BLaER1 treated with 17β-estradiol and CSF1 and Interleukin-3, amounts not matched to agents 10 nM and 100 nM (cell line): Measurements from ENCODE around the gene TFEB.

ENCODE experiments used
- H3K27ac ChIP-seq, 11 experiments: shearing (Covaris generic); formaldehyde crosslinking; 2 replicates each; pipeline ENCODE4 v1.8.1; 2022
- H3K27me3 ChIP-seq, 11 experiments: shearing (Covaris generic); formaldehyde crosslinking; 2 replicates each; pipeline ENCODE4 v1.8.1; 2022
- H3K36me3 ChIP-seq, 11 experiments: shearing (Covaris generic); formaldehyde crosslinking; 2 replicates each; pipeline ENCODE4 v1.8.1; 2022
- H3K4me1 ChIP-seq, 10 experiments: shearing (Covaris generic); formaldehyde crosslinking; 2 replicates each; pipeline ENCODE4 v1.8.1; 2022
- H3K4me2 ChIP-seq, 11 experiments: shearing (Covaris generic); formaldehyde crosslinking; 2 replicates each; pipeline ENCODE4 v1.8.1; 2022
- H3K4me3 ChIP-seq, 10 experiments: shearing (Covaris generic); formaldehyde crosslinking; 2 replicates each; pipeline ENCODE4 v1.8.1; 2022
- H3K9ac ChIP-seq, 11 experiments: shearing (Covaris generic); formaldehyde crosslinking; 2 replicates each; pipeline ENCODE4 v1.8.1; 2022
- H3K9me3 ChIP-seq, 11 experiments: shearing (Covaris generic); formaldehyde crosslinking; replicated peaks in 1 of 11; 2 replicates each; pipeline ENCODE4 v1.8.1; 2022
- H4K20me1 ChIP-seq, 11 experiments: shearing (Covaris generic); formaldehyde crosslinking; 2 replicates each; pipeline ENCODE4 v1.8.1; 2022
- Cebpa-rat ChIP-seq, 11 experiments: shearing (Covaris generic); IDR thresholded peaks; 2 replicates each; pipeline ENCODE4 v1.8.1; 2022

TFEB gene

GRCh38 chr6:41691426-41692079 lies 43.9 kb downstream of the TFEB start:
- peaks cover 13 to 100% (median 74%) of the 10 kb centered on the region in 11 experiments; a peak in 19 of 22 replicates for H4K20me1 ChIP-seq

DNA sequence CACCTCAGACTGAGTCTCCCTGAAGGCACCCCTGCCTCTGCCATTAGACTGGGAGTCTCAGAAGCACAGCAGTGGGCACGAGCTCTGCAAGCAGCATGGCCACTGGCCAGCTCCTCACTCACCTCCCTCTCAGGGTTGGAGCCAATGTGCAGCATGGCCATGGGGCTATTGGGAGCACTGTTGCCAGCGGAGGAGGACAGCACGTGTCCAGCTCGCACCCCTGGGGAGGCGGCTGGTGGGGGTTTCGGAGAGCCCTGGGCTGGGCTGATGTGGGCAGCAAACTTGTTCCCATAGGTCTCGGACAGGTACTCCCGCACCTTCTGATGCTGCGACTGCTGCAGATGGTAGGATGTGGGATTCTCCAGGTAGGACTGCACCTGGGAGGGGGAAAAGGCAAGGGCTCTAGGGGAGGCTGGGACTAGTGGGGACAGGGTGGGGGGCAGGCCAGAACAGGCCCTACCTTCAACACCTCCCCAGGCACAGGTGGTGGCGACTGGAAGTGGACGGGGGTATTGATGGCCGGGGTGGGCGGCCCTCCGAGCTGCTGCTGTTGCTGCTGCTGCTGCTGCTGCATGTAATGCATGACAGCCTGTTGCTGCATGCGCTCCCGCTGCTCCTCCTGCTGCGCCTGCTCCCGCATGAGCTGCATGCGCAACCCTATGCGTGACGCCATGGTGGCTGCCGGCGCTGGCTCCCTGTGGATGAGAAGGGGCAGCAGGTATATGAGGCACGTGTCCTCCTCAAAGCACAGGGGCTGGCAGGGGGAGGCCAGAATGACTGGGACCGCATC lies 44.7 kb downstream of the TFEB start:
- Histone ChIP-seq H3K4me1 (peaks cover 18 to 25% (median 24%) of the 10 kb centered on the region in 10 experiments), H3K4me2 (no peak overlapping the region), H3K9me3 (no peaks in the 10 kb centered on the region), H3K27ac (no peak overlapping the region), H3K36me3 (peaks cover 65 to 88% (median 76%) of the 10 kb centered on the region in 11 experiments), H4K20me1 (peaks cover 13 to 100% (median 70%) of the 10 kb centered on the region in 11 experiments; a peak in 19 of 22 replicates), H3K9ac (no peak overlapping the region), H3K4me3 (no peak overlapping the region), H3K27me3 (no peaks in the 10 kb centered on the region)
- TF ChIP-seq Cebpa-rat (IDR thresholded peaks at IDR 0.05), result no peak

More at GRCh38 chr6:41691426-41692079, 43.9 kb downstream of the TFEB start:
- Histone ChIP-seq H3K4me3 (no peak overlapping the region), H3K27me3 (no peaks in the 10 kb centered on the region), H3K9ac (no peak overlapping the region), H3K4me2 (no peak overlapping the region), H3K36me3 (peaks cover 62 to 86% (median 73%) of the 10 kb centered on the region in 11 experiments), H3K27ac (0 out of 22 replicates have a peak overlapping the region, but pooled peaks of 1 of the 11 experiments have one; percentile 4), H3K9me3 (no peaks in the 10 kb centered on the region), H3K4me1 (peaks cover 23 to 30% (median 29%) of the 10 kb centered on the region in 10 experiments)
- no peak for TF ChIP-seq Cebpa-rat (IDR thresholded peaks at IDR 0.05)

DNA sequence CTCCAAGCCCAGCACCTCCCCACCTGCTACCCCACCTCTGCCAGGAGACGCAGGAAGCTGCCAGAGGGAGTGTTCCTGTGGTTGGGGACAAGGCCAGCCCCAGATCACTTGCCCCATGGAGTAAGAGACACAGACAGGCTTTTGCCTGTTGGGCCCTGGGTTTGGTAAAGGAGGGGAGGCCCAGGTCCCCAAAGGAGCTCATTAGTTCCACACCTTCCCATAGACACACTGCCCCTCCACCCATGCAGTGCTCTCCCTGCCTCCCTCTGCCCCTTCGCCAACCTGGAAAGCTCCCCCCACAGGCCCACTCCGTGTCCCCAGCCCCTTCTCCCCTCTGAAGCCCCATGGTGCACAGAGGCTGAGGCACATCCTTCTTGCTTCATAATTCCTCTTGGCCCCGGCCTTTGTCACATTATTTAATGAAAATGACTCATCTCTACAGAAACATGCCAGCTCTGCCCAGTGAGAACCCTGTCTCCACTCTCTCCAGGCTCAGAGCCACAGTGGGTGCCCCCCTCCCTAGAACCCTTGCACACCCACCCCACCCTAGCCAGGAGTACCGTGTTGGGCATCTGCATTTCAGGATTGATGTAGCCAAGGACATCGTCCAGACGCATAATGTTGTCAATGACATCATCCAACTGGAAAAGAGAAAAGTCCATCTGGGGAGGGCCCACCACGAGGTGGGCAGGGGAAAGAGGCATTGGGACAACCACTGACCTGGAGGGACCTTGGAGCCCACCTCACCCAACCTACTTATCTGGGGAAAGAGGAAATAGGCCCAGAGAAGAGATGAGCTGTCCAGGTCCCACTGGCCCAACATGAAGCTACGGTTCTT lies 46.0 kb downstream of the TFEB start:
- peak overlapping the region in 2 of 11 experiments; percentile 10 to 18; a peak in 1 of 22 replicates for H3K9ac ChIP-seq
- H3K27me3 ChIP-seq, result no peaks in the 10 kb centered on the region
- H3K4me2 ChIP-seq, result no peak overlapping the region
- peaks cover 18 to 100% (median 63%) of the 10 kb centered on the region in 11 experiments; a peak in 18 of 22 replicates for H4K20me1 ChIP-seq
- H3K9me3 ChIP-seq, result no peaks in the 10 kb centered on the region
- H3K4me1 ChIP-seq, result peaks cover 6 to 16% (median 12%) of the 10 kb centered on the region in 10 experiments
- H3K4me3 ChIP-seq, result no peak overlapping the region
- no peak overlapping the region for H3K27ac ChIP-seq
- H3K36me3 ChIP-seq, result peaks cover 79 to 89% (median 82%) of the 10 kb centered on the region in 11 experiments
- no peak for TF ChIP-seq Cebpa-rat (IDR thresholded peaks at IDR 0.05)

DNA sequence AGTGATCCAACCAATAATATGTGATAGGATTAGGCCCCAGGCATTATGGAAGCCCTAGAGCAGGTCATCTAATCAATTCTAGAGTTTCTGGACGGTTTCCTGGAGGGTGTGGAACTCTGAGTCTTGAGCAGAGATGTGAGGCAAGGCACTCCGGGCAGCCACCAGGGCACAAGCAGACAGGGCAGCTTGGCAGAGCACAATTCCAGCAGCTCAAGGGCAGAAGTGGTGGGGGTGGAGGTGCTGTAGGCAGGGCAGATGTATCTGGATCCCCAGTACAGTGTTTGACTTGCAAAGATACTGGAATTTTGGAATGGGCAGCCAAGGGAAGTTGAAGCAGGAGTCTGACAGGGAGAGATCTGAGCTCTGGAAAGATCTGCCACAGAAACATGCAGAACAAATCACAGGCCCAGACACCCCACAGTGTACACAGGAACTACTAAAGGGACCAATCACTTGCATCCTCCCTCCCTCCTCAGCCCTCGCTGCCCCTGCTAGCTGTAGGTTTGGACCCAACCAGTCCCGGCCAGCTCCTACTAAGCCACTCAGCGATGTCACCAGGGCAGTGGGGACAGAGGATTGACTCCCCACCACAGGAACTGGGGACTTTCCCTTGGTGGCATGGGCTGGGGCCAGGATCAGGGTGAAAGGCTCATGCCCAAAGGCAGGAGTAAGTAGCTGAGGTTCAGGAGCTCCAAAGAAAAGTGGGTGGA lies 47.0 kb downstream of the TFEB start:
- Histone ChIP-seq H3K9ac (peak overlapping the region in 2 of 11 experiments; percentile 10 to 18; a peak in 2 of 22 replicates), H3K4me3 (no peak overlapping the region), H3K4me1 (peaks cover 11 to 18% (median 13%) of the 10 kb centered on the region in 10 experiments), H3K27me3 (no peaks in the 10 kb centered on the region), H3K9me3 (no peaks in the 10 kb centered on the region), H3K4me2 (no peak overlapping the region), H3K27ac (no peak overlapping the region), H3K36me3 (peaks cover 80 to 94% (median 88%) of the 10 kb centered on the region in 11 experiments), H4K20me1 (peaks cover 15 to 100% (median 60%) of the 10 kb centered on the region in 11 experiments; a peak in 18 of 22 replicates)
- no peak for TF ChIP-seq Cebpa-rat (IDR thresholded peaks at IDR 0.05)

DNA sequence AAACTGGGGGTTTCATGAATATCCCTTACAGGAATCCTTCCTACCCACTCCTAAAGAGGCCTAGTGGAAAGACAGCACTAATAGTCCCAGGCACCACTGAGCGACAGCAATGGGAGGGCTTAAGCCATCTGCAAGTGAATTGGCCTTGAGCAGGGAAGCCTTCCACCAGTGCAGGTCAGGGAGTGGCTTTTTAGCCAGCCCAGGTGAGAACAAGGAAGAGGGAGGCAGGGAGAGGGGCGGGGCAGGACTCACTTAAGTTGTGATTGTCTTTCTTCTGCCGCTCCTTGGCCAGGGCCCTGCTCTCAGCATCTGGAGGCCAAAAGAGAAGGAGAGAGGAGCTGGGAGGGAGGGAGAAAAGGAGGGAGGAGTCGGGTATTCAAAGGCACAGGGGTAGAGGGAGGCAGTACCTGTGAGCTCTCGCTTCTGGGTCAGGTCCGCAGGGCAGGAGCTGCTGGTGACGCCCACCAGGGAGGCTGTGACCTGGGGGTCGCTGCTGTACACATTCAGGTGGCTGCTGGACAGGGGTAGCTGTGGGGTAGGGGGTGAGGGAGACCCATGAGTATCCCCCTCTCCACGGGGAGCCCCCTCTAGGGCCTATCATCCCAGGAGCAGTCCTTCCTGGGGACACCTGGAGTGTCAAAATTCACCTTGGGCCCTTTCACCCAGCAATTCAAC lies 47.8 kb downstream of the TFEB start:
- peaks cover 80 to 89% (median 87%) of the 10 kb centered on the region in 11 experiments for H3K36me3 ChIP-seq
- peaks cover 17 to 24% (median 19%) of the 10 kb centered on the region in 10 experiments for H3K4me1 ChIP-seq
- TF ChIP-seq Cebpa-rat (IDR thresholded peaks at IDR 0.05), result no peak
- no peak overlapping the region; a peak in 1 of 22 replicates for H3K9ac ChIP-seq
- no peak overlapping the region for H3K4me3 ChIP-seq
- H3K27me3 ChIP-seq, result no peaks in the 10 kb centered on the region
- H3K27ac ChIP-seq, result no peak overlapping the region
- peaks cover 11 to 100% (median 56%) of the 10 kb centered on the region in 11 experiments; a peak in 18 of 22 replicates for H4K20me1 ChIP-seq
- no peak overlapping the region for H3K4me2 ChIP-seq
- H3K9me3 ChIP-seq, result no peaks in the 10 kb centered on the region

DNA sequence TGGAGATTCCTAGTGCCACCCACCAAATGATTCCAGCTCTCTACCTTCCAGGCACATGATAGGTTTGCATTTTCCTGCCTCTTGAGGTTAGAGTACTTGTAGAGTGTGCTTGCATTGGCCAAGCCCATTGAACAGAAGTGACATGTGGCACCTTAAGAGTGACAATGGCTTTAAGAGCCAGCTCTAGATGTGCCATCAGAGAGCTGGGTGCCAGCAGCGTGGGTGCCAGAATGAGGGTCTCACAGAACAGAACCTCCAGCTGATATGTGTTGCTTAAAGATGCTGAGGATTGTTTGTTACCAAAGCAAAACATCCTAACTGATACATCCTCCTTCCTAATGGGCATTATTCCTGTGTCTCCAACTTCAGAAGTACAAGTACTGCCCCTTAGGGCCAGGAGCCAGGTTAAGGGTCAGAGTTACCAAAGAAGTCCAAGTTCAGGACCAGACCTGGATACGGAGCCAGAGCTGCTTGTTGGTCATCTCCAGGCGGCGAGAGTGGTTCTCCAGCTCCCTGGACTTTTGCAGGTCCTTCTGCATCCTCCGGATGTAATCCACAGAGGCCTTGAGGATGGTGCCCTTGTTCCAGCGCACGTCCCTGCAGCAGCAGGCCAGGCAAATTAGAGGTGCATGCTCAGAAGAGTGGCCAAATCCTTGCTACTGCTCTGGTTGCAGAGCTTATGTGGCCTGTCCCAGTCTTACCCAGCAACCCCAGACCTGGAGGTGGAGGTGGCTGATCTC lies 49.6 kb downstream of the TFEB start:
- no peak overlapping the region for H3K4me3 ChIP-seq
- peaks cover 5 to 89% (median 37%) of the 10 kb centered on the region in 11 experiments; a peak in 16 of 22 replicates for H4K20me1 ChIP-seq
- H3K4me2 ChIP-seq, result no peak overlapping the region
- H3K36me3 ChIP-seq, result peaks cover 64 to 70% (median 70%) of the 10 kb centered on the region in 11 experiments
- no peak overlapping the region for H3K9ac ChIP-seq
- H3K9me3 ChIP-seq, result no peaks in the 10 kb centered on the region
- H3K27ac ChIP-seq, result no peak overlapping the region
- no peaks in the 10 kb centered on the region for H3K27me3 ChIP-seq
- peaks cover 25 to 33% (median 27%) of the 10 kb centered on the region in 10 experiments for H3K4me1 ChIP-seq
- TF ChIP-seq Cebpa-rat (IDR thresholded peaks at IDR 0.05), result no peak
